ENCODE data around the gene FBXO2.

The FBXO2 gene

DNA sequence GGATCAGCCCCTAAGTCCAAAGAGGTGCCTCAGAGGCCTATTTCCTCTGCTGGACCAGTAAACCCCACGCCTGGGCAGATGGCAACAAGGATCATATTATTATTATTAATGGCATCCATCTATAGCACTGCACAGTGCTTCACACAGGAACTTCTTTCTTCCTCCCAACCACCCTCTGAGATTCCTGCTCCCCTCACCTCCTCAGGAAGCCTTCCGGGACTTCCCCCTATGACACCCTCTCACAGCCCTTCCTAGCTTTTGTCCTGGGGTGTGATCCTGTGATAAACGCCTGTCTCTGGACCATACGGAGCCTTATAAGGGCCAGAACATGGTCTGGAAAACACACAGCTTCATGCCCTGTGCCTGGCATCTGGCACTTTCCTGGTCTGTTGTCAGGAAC is 3.2 kb downstream of the FBXO2 start:
- intact Hi-C loops (cut with DNase I; ENCODE audit: low total_unique reads): loop anchor here (2.0 to 10.0 kb wide), 2 partner anchors 68 to 154 kb away; partner anchors contain the start of genes CLCN6 and MTHFR
- TF ChIP-seq, protein P1, sequence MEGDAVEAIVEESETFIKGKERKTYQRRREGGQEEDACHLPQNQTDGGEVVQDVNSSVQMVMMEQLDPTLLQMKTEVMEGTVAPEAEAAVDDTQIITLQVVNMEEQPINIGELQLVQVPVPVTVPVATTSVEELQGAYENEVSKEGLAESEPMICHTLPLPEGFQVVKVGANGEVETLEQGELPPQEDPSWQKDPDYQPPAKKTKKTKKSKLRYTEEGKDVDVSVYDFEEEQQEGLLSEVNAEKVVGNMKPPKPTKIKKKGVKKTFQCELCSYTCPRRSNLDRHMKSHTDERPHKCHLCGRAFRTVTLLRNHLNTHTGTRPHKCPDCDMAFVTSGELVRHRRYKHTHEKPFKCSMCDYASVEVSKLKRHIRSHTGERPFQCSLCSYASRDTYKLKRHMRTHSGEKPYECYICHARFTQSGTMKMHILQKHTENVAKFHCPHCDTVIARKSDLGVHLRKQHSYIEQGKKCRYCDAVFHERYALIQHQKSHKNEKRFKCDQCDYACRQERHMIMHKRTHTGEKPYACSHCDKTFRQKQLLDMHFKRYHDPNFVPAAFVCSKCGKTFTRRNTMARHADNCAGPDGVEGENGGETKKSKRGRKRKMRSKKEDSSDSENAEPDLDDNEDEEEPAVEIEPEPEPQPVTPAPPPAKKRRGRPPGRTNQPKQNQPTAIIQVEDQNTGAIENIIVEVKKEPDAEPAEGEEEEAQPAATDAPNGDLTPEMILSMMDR (IDR thresholded peaks at IDR 0.05): no peak
- Histone ChIP-seq H3K4me1 (peaks cover 0 to 60% (median 42%) of the 10 kb centered on the region in 4 donors), H3K36me3 (no peaks in the 10 kb centered on the region), H3K4me3 (no peak overlapping the region), H3K27me3 (peaks cover 0 to 46% of the 10 kb centered on the region in 2 donors), H3K27ac (no peak overlapping the region), H3K9me3 (no peaks in the 10 kb centered on the region)
- no peak for DNase-seq

DNA sequence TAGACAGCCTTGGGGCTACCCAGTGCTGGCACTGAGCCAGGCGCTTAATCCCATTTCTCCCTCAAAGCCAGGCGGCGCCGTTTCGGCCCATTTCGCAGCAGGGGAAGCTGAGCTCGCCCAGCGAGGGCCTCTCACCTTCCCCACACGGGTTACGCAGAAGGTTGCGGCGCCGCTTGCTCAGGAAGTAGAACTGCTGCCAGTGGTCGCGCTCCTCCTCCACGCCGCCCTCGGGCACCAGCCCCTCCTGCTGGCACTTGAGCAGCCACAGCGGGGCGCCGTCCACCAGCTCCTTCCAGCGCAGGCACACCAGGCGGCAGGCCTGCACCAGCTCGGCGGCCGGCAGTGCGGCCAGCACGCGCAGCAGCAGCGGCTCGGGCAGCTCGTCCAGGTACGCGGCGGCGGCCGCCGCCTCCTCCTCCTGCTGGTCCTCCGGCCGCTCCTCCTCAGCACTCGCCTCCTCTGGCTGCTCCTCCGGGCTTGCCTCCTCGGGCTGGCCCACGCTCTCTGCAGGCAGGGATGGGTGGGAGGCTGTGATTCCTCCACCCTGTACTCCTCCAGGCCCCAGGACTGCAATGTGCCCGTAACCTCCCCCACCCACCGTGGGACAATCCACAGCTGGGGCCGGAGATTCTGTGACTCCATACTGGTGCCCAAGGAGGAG is 3.8 kb downstream of the FBXO2 start:
- peaks cover 0 to 48% of the 10 kb centered on the region in 2 donors for H3K27me3 ChIP-seq
- peaks cover 0 to 54% (median 38%) of the 10 kb centered on the region in 4 donors for H3K4me1 ChIP-seq
- intact Hi-C loops (cut with DNase I; ENCODE audit: low total_unique reads): loop anchor here (2.0 to 10.0 kb wide), 2 partner anchors 68 to 154 kb away; partner anchors contain the start of genes CLCN6 and MTHFR

DNA sequence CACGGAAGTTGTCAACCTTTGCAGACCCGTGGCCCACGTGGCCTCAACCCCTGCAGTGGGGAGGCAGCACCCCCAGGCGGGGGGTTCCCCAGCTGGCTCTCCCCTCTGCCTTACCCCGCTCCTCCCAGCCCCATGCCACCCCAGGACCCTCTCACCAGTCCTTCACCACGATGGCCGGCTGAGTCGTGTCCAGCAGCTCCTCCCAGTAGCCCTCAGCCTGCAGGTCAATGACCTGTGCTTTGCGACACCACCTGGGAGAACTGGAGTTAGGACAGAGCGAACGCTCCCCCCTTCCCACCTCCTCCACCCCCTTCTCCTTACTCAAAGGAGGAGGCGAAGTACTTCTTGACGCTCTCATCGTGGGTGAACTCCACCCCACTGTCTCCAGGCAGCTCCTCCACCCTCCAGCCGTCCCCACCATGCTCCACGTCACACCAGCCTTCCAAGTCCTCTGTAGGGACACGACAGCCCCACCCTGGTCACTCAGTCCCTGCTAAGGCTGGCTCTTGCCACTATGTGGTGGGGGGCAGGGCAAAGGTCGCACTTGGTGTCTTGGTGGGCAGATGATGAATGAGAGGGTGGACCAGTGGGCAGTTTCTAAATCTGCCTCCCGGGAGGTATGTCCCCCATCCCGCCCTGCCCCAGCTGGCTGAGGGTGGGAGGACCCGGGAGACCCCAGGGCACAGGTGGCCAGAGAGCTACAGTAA is 4.5 kb downstream of the FBXO2 start:
- H3K36me3 ChIP-seq: no peaks in the 10 kb centered on the region
- H3K27me3 ChIP-seq: peaks cover 0 to 48% of the 10 kb centered on the region in 2 donors
- H3K4me1 ChIP-seq: peaks cover 0 to 47% (median 31%) of the 10 kb centered on the region in 4 donors
- intact Hi-C loops (cut with DNase I; ENCODE audit: low total_unique reads): loop anchor here (2.0 to 10.0 kb wide), 3 partner anchors 69 to 607 kb away; partner anchors contain the start of genes CLCN6 and MTHFR
- no peak overlapping the region for H3K27ac ChIP-seq
- TF ChIP-seq, protein P1 (IDR thresholded peaks at IDR 0.05): no peak
- H3K4me3 ChIP-seq: no peak overlapping the region
- no peak for DNase-seq
- H3K9me3 ChIP-seq: no peaks in the 10 kb centered on the region

More for the DNA sequence above, 3.8 kb downstream of the FBXO2 start:
- TF ChIP-seq, protein P1 (IDR thresholded peaks at IDR 0.05): peak; percentile 60 to 70
- H3K36me3 ChIP-seq: no peaks in the 10 kb centered on the region
- no peak overlapping the region for H3K27ac ChIP-seq
- peak; percentile 68 to 79 for DNase-seq
- no peaks in the 10 kb centered on the region for H3K9me3 ChIP-seq
- peak overlapping the region in 1 of 2 donors; percentile 29 for H3K4me3 ChIP-seq

DNA sequence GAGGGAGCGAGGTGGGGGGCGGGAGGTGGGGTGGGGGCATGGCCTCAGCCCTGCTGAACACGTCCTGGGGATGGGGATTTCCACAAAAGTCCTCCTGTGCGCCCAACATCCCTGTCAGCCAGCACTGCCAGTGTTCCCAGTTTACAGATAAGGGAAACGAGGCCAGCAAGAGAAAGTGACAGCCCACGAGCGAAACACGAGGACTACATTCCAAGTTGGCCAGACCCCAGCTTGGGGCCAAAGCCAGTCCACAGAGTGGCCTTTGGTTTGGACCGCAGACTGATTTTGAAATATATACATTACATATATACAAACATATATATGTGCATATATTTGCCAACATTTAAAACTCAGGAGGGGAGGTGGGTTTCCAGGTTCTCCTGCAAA is 5.0 kb downstream of the FBXO2 start:
- H3K4me1 ChIP-seq: peaks cover 0 to 44% (median 27%) of the 10 kb centered on the region in 4 donors
- H3K27me3 ChIP-seq: peaks cover 0 to 48% of the 10 kb centered on the region in 2 donors
- H3K27ac ChIP-seq: no peak overlapping the region
- no peaks in the 10 kb centered on the region for H3K36me3 ChIP-seq
- no peak for DNase-seq
- TF ChIP-seq, protein P1 (IDR thresholded peaks at IDR 0.05): no peak
- no peak overlapping the region for H3K4me3 ChIP-seq
- intact Hi-C loops (cut with DNase I; ENCODE audit: low total_unique reads): loop anchor here (5.0 kb wide), 1 partner anchor 607 kb away; no protein-coding TSS in a partner anchor
- H3K9me3 ChIP-seq: no peaks in the 10 kb centered on the region

DNA sequence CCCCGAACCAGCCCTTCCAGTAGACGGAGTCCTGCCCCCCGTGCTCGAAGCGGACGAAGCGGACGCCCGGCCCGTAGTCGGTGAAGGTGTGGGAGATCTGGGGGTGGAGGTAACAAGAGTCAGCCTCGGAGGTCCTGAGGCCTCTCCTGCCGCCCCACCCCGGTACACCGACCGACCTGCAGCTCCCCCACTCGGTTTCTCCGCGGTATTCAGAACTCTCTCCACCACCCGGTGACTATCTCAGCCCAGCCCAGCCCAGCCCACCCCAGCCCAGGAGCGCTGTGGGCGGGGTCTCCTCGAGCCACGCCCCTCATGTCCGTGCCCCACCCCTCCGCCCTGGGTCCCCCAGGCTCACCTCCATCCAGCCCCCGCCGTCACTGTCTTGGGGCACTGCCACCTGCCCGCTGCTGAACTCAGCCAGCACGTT is 5.5 kb downstream of the FBXO2 start:
- Histone ChIP-seq H3K4me1 (peaks cover 0 to 40% (median 24%) of the 10 kb centered on the region in 4 donors), H3K9me3 (no peaks in the 10 kb centered on the region), H3K27ac (no peak overlapping the region), H3K27me3 (peaks cover 0 to 48% of the 10 kb centered on the region in 2 donors), H3K4me3 (no peak overlapping the region), H3K36me3 (no peaks in the 10 kb centered on the region)
- no peak for DNase-seq
- TF ChIP-seq, protein P1 (IDR thresholded peaks at IDR 0.05): no peak
- intact Hi-C loops (cut with DNase I; ENCODE audit: low total_unique reads): loop anchor here (5.0 kb wide), 1 partner anchor 606 kb away; no protein-coding TSS in a partner anchor
